ENCODE measurements around the gene PRH1.

PRH1 gene

DNA sequence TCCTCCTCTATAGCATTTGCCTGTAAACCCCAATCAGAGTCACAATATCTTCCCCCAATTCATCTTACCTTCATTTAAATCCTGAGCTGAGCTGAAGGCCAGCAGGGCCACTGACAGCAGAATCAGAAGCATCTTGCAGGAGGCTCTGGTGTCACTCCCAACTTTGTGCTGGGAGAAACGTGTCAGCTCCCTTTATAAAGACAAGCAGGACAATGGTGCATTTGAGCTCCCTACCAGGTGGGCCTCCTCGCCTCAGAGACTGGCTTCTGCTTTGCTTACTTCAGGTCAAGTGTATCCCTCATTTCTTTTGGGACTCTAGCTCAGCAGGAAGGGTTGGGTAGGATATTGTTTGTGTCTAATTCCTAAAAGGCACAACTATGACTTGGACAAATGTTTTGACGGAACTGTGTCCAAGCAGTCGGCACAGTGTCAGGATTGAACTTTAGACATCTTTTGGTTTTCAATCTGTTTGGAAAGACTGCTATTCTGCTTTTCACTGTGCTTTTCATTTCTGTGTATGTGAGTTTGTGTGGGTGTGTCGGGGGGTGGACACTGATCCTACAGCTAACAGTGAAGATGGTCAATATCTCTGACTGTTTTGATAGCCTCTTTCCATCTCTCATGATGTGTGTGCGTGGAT is at the start of gene PRH1:
PRH1 (minus strand) TSS at position 170 of the 640 bp plus-strand sequence; CDS start at position 132, 38 bp downstream.
- no peak for DNase-seq

DNA sequence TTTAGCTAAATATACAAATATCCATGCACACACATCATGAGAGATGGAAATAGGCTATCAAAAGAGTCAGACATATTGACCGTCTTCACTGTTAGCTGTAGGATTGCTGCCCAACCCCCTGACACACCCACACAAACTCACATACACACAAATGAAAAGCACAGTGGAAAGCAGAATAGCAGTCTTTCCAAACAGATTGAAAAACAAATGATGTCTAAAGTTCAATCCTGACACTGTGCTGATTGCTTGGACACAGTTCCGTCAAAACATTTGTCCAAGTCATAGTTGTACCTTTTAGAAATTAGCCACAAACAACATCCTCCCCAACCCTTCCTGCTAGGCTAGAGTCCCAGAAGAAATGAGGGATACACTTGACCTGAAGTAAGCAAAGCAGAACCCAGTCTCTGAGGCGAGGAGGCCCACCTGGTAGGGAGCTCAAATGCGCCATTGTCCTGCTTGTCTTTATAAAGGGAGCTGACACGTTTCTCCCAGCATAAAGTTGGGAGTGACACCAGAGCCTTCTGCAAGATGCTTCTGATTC is 44.8 kb upstream of the PRH1 start, which contains the start of gene PRH2:
PRH2 (plus strand) TSS at position 491 of the 541 bp plus-strand sequence; CDS start at position 529, 38 bp downstream.
- no peak for DNase-seq

DNA sequence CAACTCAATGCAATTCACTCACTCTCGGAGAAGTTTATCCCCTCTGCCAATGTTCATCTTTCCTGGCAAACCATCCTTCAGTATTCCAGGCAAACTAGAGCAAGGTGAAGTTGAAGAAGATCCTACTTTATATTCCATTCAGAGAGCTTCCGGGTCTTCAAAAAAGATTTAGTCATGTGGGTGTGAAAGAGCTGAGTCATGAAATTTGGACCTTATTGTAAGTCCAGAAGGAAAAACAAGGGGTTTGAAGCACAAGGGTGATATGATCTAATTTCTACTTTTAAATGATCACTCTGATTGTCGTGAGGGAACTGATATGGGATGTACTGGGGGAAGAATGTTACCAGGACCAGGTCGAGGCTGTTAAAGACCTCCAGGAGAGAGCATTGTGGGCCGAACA is 42.2 kb upstream of the PRH1 start:
- no peak for DNase-seq

DNA sequence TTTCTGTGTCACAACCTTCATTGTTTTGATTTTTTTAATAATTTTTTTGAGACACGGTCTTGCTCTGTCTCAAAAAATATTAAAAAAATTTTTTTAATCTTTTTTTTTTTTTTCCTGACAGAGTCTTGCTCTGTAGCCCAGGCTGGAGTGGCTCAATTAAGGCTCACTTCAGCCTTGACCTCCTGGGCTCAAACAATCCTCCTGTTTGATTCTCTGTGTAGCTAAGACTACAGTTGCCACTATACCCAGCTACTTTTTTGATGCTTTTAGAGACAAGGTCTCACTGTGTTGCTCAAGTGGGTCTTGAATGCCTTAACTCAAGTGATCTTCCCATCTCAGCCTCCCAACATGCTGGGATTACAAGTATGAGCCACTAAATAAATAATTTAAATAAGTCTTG is 35.8 kb upstream of the PRH1 start:
- no peak for DNase-seq

DNA sequence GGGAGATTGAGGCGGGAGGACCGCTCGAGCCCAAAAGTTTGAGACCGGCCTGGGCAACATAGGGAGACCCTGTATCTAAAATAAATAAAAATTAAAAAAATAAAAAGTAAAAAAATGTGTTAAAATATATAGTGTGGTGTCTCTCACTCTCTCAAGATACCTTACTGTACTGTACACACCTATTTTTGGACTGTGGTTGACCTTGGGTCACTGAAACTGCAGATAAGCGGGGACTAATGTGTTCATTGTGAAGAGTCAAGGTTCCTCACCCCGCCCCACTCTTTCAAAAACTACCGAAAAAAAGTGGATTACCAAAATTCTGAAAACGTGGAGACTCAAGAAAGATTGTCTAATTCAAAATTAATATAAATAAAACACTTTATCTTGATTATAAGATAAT is 26.3 kb upstream of the PRH1 start:
- no peak for DNase-seq

DNA sequence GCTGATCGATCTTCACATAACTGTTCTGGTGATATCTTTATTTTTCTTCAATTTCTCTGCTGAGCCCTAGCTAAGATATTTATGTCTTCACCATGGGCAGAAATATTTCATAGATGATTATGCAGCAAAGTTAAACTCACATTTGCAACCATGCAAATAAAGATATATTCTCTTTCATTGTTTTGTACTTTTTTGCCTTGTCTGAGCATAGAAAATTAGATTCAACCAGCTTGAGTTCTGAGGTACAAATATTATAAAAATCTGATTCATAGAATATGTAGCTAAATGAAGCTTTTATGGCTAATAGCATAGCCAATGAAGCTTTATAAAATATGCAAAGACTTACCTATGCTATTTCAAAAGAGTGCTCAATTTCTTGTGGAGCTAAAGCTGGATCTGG is 25.4 kb upstream of the PRH1 start, which contains the start of gene TAS2R13:
TAS2R13 (minus strand) TSS at position 101 of the 400 bp plus-strand sequence. CDS start 264 bp downstream, outside the sequence.
- no peak for DNase-seq

DNA sequence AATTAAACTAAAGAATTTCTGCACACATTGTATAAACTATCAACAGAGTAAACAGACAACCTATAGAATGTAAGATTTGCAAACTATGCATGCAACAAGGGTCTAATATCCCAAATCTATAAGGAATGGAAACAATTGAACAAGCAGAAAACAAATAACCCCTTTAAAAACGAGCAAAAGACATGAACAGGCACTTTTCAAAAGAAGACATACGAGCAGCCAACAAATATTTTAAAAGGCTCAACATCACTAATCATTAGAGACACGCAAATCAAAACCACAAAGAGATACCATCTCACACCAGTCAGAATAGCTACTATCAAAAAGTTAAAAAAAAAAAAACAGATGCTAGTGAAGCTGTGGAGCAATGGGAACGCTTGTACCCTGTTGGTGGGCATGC is 20.6 kb upstream of the PRH1 start:
- DNase-seq, result no peak

DNA sequence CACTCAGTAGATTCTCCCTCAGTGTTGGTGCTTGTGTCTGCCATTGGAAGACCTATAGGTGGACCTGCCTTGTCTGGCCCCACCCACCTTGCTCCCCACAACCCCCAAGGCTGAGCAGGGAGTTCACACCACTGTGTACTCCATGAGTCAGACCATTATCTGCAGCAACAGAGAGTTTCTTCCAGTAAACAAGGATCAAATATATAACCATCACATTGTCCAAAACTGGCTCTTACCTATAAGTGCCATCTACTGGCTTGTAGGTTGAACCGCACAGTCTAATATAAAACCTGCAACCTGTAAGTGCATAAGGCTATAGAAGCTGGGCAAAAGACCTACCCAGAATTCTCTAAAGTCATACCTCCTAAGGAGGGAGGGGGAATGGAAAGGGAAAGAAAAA is 17.4 kb upstream of the PRH1 start:
- no peak for DNase-seq

DNA sequence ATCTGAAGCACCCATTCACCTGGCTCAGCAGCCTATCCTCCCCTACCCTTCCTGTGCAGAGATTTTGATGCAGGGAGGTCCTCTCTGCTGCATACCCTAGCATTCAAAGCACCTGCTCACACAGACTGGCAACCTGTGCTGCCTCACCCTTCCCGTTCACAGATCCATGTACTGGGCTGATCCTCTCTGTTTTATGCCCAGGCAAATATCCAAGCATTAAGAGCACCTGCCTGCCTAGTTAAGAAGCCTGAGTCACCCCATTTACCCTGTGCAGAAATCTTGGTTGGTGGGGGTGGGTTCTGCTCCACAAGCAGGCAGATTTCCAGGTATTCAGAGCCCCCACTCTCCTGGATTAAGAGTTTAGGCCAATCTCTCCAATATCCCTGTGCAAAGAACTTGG is 16.9 kb upstream of the PRH1 start:
- no peak for DNase-seq

DNA sequence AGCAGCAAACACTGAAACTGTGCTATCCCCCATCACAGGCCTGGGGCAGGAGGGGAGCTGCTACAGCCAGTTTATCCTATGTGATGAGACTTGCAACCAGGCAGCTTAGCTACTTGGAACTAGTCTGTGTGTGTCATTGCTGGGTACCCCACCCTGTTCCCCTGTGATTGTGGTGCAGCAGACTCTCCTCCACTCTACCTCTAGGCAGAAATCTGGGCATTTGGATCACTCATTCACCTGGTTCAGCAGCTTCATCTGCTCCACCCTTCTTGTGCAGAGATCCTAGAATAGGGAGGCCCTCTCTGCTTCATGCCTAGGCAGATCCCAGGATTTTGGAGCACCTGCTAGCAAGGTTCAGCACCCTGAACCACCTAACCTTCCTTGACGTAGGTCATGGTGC is 16.5 kb upstream of the PRH1 start:
- no peak for DNase-seq

DNA sequence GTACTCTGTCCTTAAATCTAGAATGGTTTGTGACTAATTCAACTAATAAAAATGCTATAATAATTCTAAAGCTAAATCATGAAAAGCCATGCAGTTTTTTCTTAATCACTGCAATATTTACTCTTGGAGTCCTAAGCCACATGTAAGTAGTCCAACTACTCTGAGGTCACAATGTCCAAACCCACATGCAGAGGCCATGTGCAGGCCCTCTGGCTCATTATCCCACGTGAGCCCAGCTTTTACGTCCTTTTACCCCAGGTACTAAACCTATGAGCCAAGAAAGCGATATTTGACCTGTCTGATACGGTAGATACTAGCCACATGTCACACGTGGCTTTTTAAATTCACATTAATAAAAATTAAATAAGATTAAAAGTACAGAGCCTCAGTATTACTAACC is 12.8 kb upstream of the PRH1 start:
- DNase-seq, result no peak

DNA sequence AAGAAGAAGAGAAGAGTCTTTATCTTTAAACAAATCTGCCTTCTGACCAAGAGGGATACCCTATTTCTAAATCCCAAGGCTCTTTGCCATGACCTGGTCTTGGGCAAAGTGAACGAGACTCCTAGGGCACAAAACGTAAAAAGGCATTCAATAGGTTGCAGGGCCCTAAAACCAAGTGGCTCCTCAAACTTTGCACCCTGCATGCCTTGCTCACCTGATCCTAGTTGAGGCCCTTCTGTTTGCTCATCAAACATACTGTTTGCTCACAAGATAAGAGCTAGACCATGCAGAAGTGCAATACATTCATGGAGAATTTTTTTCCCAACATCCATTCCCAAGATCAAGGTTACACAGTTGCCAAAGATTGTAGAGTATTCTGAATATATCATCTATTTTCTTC is 7.9 kb upstream of the PRH1 start:
- no peak for DNase-seq

DNA sequence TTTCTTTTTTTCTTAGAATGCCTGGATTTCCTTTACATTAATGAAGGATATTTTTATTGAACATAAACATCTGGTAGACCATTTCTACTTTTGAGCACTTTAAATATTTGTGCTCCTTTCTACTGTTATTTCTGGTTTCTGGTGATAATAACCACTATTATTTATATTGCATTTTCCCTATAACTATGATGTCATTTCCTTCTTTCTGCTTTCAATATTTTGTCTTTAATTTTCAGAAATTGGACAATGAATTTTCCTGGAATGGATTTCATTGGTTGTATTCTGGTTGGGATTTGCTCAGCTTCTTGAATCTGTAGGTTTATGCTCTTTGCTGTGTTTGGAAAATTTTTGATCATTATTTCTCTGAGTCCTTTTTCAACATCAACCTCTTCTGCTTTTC is 5.2 kb upstream of the PRH1 start:
- no peak for DNase-seq

DNA sequence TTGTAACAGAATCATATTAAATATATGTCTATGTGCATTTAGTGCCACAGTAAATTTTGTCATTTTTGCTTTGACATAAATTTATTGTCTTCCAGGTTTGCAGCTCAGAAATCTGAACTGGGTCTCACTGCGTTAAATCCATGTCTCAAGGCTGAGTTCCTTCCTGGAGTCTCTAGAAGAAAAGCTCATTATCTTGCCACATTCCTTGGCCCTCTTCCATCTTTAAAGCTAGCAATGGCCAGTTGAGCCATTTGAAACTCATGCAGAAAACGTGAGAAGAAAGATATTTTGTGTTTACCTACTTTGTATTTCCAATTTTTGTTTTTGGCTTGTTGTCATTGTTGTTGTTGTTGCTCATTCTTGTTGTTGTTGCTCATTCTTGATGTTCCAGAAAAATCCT is 10.7 kb downstream of the PRH1 start:
- DNase-seq, result no peak

DNA sequence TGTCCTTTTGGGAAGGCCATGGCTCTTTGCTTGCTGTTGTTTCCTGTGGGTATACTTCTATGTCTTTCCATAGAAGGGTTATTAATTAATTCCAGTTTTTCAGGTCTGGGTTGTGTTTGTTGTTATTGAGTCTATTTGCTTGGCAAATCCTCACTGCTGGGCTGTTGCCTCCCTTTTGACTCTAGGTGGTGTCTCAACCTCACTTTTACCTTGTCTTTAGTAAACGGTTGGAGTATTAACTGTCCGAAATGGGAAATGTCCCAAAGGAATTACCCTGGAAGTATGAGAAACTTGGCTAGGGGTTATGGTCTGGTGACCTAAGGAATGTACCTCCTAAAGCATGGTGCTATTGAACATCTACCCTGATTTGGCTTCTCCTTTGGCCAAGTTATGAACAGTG is 16.7 kb downstream of the PRH1 start:
- no peak for DNase-seq

DNA sequence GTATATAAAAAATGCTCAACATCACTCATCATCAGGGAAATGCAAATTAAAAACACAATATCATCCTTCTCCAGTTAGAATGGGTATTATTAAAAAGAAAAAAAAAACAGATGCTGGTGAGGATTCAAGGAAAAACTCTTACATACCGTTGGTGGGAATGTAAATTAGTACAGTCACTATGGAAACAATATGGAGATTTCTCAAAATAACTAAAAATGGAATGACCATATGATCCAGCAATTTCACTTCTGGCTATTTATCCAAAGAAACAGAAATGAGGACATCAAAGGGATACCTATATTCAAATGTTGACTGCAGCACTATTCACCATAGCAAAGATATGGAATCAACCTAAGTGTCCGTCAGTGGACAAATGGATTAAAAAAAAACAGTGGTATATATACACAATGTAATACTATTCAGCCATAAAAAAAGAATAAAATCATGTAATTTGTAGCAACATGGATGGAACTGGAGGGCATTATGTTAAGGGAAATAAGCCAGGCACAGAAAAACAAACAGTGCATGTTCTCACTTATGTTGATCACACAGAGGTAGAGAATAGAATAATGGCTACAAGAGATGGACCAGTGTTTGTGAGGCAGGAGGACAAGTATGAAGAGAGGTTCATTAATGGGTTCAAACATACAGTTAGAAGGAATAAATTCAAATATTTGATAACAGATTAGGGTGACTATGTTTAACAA is 20.4 kb downstream of the PRH1 start:
- no peak for DNase-seq

DNA sequence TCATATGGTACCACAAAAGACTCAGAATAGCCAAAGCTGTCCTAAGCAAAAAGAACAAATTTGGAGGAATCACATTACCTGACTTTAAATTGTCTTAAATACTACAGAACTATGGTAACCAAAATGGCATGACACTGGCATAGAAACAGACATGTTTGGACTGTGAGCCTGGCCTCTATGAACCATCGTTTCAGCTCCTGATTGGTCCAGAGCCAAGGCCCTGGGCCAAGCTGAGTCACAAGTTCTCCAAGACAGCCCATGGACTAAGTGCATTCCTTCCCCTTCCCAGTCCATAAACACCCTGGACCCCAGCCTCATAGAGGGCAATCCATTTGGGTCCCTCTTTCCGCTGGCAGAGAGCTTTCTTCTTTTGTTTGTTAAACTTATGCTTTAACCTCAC is 22.7 kb downstream of the PRH1 start:
- no peak for DNase-seq

DNA sequence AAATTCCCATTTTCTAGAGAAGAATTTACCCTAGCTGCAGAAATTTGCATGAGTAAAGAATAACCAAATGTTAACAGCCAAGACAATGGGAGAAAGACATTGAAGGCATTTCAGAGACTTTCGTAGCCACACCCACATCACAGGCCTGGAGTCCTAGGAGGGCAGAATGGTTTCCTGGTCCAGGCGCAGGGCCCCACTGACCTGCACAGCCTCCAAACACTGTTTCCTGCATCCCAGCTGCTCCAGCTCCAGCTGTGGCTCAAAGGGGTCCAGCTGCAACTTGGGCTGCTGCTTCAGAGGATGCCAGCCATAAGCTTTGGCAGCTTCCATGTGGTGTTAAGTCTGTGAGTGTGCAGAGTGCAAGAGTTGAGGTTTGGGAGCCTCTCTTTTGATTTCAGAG is 28.2 kb downstream of the PRH1 start:
- no peak for DNase-seq

DNA sequence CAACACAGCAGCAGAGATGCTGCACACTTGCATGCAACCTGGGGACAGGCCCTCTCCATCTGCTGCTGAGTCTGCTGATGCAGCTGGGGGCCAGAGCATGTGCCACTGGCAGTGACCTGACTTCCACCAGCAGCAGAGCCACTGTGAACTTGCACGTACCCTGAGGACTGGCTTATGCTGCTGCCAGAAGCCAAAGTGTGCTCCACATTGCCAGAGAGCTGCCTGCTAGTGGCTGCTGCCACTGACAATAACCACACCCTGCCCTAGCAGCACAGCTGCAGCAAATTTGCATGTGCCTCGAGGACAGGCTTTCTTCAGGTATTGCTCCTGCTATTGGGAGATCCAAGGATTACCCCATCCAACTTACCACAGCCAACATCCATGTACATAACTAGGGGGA is 30.3 kb downstream of the PRH1 start:
- no peak for DNase-seq

DNA sequence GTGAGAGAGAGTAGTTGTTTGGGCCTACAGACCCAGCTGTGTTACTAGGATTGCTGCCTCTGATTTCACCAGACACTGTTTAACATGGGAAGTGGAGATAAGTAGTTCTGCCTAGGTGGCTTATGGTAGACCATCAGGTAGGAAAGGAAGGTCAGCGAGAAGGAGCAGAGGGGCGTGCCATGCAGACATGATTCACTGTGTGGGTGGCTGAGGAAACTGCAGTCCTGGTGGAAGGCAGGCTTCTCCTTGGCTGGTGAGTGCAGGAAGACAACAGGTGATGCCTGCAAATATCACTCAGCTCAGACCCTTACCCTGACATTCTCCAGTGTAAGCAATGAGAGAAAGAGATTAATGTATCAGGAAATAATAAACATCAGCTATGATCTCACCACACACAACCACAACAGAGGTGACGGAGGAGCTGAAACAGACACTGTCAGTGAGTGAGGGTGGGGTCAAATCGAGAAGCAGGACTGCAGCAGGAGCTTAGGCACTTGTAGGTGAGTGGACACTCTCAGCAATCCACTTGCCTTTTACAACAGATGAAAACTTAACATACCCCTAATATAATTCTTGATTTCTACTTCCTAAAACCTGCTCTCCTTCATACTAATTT is 32.7 kb downstream of the PRH1 start:
- DNase-seq, result no peak

DNA sequence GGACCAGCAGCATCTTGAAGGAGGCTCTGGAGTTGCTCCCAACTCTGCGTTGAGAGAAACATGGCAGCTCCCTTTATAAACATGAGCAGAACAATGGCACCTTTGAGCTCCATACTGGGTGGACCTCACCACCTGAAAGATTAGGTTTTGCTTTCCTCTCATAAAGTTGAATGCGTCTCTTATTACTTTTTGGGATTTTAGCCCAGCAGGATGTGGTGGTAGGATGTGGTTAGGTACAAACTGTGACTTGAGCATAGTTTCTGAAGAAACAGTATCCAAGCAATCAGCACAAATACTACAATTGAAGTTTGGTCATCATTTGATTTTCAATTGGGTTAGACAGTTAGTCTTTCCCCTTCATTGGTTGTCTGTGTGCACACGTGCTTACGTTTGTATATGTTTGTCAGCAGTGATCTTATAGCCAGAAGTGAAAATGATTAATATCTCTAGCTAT is 34.6 kb downstream of the PRH1 start, which contains the start of gene PRR4:
PRR4 (minus strand) TSS at position 51 of the 454 bp plus-strand sequence; CDS start at position 13, 38 bp downstream.
- DNase-seq, result no peak

DNA sequence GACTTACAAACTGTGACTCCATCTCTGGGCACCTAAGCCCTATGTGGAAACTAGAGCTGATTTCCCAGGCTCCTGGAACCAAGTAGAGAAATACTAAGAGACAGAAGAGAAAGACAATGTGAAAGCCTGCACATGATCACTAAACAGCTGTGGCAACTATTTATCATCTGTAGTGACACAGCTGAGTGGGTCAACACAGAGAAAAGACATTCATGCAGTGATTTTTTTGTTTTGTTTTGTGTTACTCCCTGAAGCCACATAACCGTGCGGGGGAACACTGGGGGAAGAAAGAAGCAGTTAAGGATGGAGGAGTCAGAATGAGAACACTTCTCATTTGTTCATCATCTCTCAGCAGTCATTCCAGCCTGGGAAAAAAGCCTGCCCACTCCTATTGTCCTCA is 36.3 kb downstream of the PRH1 start:
- DNase-seq, result no peak

DNA sequence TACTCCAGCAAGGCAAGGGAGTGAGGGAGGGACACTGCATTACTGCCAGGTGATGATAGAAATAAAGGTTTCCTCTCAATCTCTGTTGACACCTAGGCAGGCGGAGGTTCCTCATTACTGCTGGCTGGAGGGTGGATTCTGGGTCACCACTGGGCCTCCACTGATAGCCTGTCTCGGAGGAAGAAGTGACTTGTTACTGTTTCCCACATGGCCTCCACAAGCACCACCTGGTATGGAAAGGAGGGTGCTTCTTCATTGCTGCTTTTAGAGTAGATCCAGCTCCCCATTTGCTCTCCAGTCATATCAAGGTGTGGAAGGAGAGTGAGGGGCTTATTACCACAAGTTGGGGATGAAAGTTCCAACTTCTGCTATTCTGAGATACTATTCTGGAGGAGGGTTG is 41.2 kb downstream of the PRH1 start:
- no peak for DNase-seq

DNA sequence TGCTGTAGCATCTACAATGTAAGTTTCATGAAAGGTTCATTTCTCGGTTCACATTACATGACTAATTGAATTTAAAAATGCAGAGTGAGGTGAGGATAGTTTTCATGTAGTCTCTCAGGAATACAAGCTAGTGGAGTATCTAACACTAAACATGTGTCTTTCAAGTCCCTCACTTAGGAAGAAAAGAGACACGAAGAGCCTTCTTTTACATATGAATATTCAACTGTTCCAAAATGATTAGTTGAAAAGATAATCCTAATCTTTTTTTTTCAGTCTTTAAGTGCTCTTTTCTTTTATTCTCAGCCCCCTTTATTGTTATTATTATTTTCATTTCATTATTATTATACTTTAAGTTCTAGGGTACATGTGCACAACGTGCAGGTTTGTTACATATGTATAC is 45.6 kb downstream of the PRH1 start:
- DNase-seq, result no peak
